Measurements from ENCODE around the gene ARHGAP40. TPM values are rescaled to one million over a fixed set of nuclear protein-coding genes. Genes with fewer than 3 reads are reported as not detected.

The ARHGAP40 gene
- total and polyA plus RNA-seq, 7 experiments from 2014 or later = not detected

DNA sequence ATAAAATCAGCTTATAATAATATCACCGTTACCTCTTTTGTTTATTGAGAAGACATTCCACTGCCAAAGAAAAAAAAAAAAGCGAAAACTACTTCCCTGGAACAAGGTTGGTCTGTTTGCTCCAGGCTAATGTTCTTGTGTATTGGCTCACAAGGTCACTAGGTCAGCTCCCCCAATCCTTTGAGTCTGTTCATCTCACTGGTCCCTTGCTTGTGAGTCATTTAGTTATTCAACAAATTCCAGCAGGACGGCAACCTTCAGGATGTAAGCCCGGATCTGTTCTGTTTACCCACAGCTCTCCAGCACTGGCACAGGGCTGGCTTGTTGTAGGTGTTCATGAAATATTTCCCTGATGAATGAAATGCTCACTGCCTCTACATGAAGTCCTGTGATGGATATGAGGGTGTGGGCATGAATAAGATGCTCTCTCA lies 3.3 kb downstream of the ARHGAP40 start:
- DNase-seq (no peak), ATAC-seq (no peak)
- H3K36me3 Mint-ChIP-seq = no peaks in the 10 kb centered on the region
- no peaks in the 10 kb centered on the region for H3K9me3 Mint-ChIP-seq
- Histone ChIP-seq H3K4me1 (ENCODE audit: control insufficient read depth in 2 of 2, insufficient read depth in 2 of 2, low read length in 2 of 2) (no peaks in the 10 kb centered on the region), H3K27me3 (ENCODE audit: control insufficient read depth in 2 of 2, insufficient read depth in 2 of 2, low read length in 2 of 2) (no peaks in the 10 kb centered on the region), H3K9me3 (ENCODE audit: control insufficient read depth in 2 of 3, low read length in 3 of 3) (no peaks in the 10 kb centered on the region), H3K36me3 (ENCODE audit: control insufficient read depth in 2 of 3, insufficient read depth in 3 of 3, low read length in 3 of 3) (no peaks in the 10 kb centered on the region), H3K4me3 (ENCODE audit: low read length) (no peak overlapping the region), H3K27ac (ENCODE audit: low read depth, low read length) (no peak overlapping the region)
- H3K27ac Mint-ChIP-seq = no peak overlapping the region
- peaks cover 56 to 66% (median 62%) of the 10 kb centered on the region in 5 donors for H3K27me3 Mint-ChIP-seq
- H3K4me1 Mint-ChIP-seq = peaks cover 0 to 11% (median 6%) of the 10 kb centered on the region in 7 donors
- no peak overlapping the region for H3K4me3 Mint-ChIP-seq
- ChIA-PET CTCF (no interaction called here), POLR2A (no interaction called here)
- intact Hi-C loops (cut with micrococcal nuclease) = no loop called here

GRCh38 chr20:38607351-38607750 lies 5.7 kb downstream of the ARHGAP40 start:
- Histone ChIP-seq H3K27me3 (ENCODE audit: control insufficient read depth in 2 of 2, insufficient read depth in 2 of 2, low read length in 2 of 2) (no peaks in the 10 kb centered on the region), H3K27ac (ENCODE audit: low read depth, low read length) (no peak overlapping the region), H3K36me3 (ENCODE audit: control insufficient read depth in 2 of 3, insufficient read depth in 3 of 3, low read length in 3 of 3) (no peaks in the 10 kb centered on the region), H3K9me3 (ENCODE audit: control insufficient read depth in 2 of 3, low read length in 3 of 3) (no peaks in the 10 kb centered on the region), H3K4me1 (ENCODE audit: control insufficient read depth in 2 of 2, insufficient read depth in 2 of 2, low read length in 2 of 2) (no peaks in the 10 kb centered on the region), H3K4me3 (ENCODE audit: low read length) (no peak overlapping the region)
- intact Hi-C loops (cut with micrococcal nuclease) = no loop called here
- ATAC-seq (no peak), DNase-seq (no peak)
- peaks cover 0 to 2% (median 0%) of the 10 kb centered on the region in 7 donors for H3K4me1 Mint-ChIP-seq
- POLR2A ChIA-PET = interaction anchor here (0.6 kb wide), 1 partner anchor 30 kb away, joined by 5 read pairs; no protein-coding TSS in a partner anchor
- CTCF ChIA-PET = no interaction called here
- no peak overlapping the region for H3K27ac Mint-ChIP-seq
- peaks cover 43 to 52% (median 47%) of the 10 kb centered on the region in 5 donors for H3K27me3 Mint-ChIP-seq
- H3K4me3 Mint-ChIP-seq = no peak overlapping the region
- peaks cover 0 to 2% (median 0%) of the 10 kb centered on the region in 11 donors for H3K9me3 Mint-ChIP-seq
- no peaks in the 10 kb centered on the region for H3K36me3 Mint-ChIP-seq

DNA sequence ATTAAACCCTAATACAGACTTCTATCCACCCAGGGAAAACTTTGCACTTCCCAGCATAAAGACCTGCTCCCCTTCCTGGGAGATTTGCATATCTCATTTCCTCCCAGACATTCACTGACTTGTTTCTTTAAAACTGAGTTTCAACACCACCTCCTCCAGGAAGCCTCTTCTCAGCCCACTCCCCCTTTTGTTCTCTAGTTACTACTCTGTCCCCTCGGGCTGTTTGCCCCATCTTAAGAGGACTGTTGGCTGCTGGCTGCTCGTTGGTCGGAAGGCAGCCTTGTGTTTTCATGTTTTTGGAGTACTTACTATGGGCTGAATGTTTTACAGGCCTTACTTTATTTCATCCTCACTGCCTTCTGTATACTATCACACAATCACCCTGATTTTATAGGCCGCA lies 6.6 kb downstream of the ARHGAP40 start:
- H3K27ac ChIP-seq (ENCODE audit: low read depth, low read length) = no peak overlapping the region
- DNase-seq (no peak), ATAC-seq (no peak)
- Mint-ChIP-seq H3K4me1 (no peaks in the 10 kb centered on the region), H3K27ac (peak overlapping the region in 1 of 9 donors; percentile 15), H3K27me3 (peaks cover 42 to 52% (median 44%) of the 10 kb centered on the region in 5 donors), H3K36me3 (no peaks in the 10 kb centered on the region), H3K9me3 (peaks cover 0 to 2% (median 0%) of the 10 kb centered on the region in 11 donors), H3K4me3 (no peak overlapping the region)
- no peaks in the 10 kb centered on the region for H3K4me1 ChIP-seq (ENCODE audit: control insufficient read depth in 2 of 2, insufficient read depth in 2 of 2, low read length in 2 of 2)
- ChIA-PET POLR2A (no interaction called here), CTCF (no interaction called here)
- H3K9me3 ChIP-seq (ENCODE audit: control insufficient read depth in 2 of 3, low read length in 3 of 3) = no peaks in the 10 kb centered on the region
- no peaks in the 10 kb centered on the region for H3K27me3 ChIP-seq (ENCODE audit: control insufficient read depth in 2 of 2, insufficient read depth in 2 of 2, low read length in 2 of 2)
- intact Hi-C loops (cut with micrococcal nuclease) = no loop called here
- no peak overlapping the region for H3K4me3 ChIP-seq (ENCODE audit: low read length)
- H3K36me3 ChIP-seq (ENCODE audit: control insufficient read depth in 2 of 3, insufficient read depth in 3 of 3, low read length in 3 of 3) = no peaks in the 10 kb centered on the region

GRCh38 chr20:38609815-38610214 lies 8.2 kb downstream of the ARHGAP40 start:
- no peak overlapping the region for H3K27ac Mint-ChIP-seq
- Histone ChIP-seq H3K9me3 (ENCODE audit: control insufficient read depth in 2 of 3, low read length in 3 of 3) (no peaks in the 10 kb centered on the region), H3K27me3 (ENCODE audit: control insufficient read depth in 2 of 2, insufficient read depth in 2 of 2, low read length in 2 of 2) (no peaks in the 10 kb centered on the region), H3K36me3 (ENCODE audit: control insufficient read depth in 2 of 3, insufficient read depth in 3 of 3, low read length in 3 of 3) (no peaks in the 10 kb centered on the region), H3K4me1 (ENCODE audit: control insufficient read depth in 2 of 2, insufficient read depth in 2 of 2, low read length in 2 of 2) (no peaks in the 10 kb centered on the region), H3K4me3 (ENCODE audit: low read length) (no peak overlapping the region), H3K27ac (ENCODE audit: low read depth, low read length) (no peak overlapping the region)
- H3K4me1 Mint-ChIP-seq = no peaks in the 10 kb centered on the region
- no peaks in the 10 kb centered on the region for H3K36me3 Mint-ChIP-seq
- POLR2A ChIA-PET = no interaction called here
- CTCF ChIA-PET = interaction anchor here (0.6 kb wide), 1 partner anchor 50 kb away, joined by 3 read pairs; no protein-coding TSS in a partner anchor
- peaks cover 0 to 2% (median 0%) of the 10 kb centered on the region in 11 donors for H3K9me3 Mint-ChIP-seq
- DNase-seq = no peak
- peaks cover 31 to 45% (median 38%) of the 10 kb centered on the region in 5 donors for H3K27me3 Mint-ChIP-seq
- no peak for ATAC-seq
- H3K4me3 Mint-ChIP-seq = no peak overlapping the region
- intact Hi-C loops (cut with micrococcal nuclease) = no loop called here

- ChIA-PET CTCF (no interaction called here), POLR2A (no interaction called here)
- intact Hi-C loops (cut with micrococcal nuclease) = no loop called here
- Histone ChIP-seq H3K4me1 (ENCODE audit: control insufficient read depth in 2 of 2, insufficient read depth in 2 of 2, low read length in 2 of 2) (no peaks in the 10 kb centered on the region), H3K27ac (ENCODE audit: low read depth, low read length) (no peak overlapping the region), H3K9me3 (ENCODE audit: control insufficient read depth in 2 of 3, low read length in 3 of 3) (no peaks in the 10 kb centered on the region), H3K36me3 (ENCODE audit: control insufficient read depth in 2 of 3, insufficient read depth in 3 of 3, low read length in 3 of 3) (no peaks in the 10 kb centered on the region), H3K27me3 (ENCODE audit: control insufficient read depth in 2 of 2, insufficient read depth in 2 of 2, low read length in 2 of 2) (no peaks in the 10 kb centered on the region), H3K4me3 (ENCODE audit: low read length) (no peak overlapping the region)
- Mint-ChIP-seq H3K27me3 (peaks cover 25 to 48% (median 30%) of the 10 kb centered on the region in 5 donors), H3K4me3 (no peak overlapping the region), H3K36me3 (no peaks in the 10 kb centered on the region), H3K4me1 (no peaks in the 10 kb centered on the region), H3K27ac (no peak overlapping the region), H3K9me3 (peaks cover 0 to 2% (median 0%) of the 10 kb centered on the region in 11 donors)
- DNase-seq (no peak), ATAC-seq (no peak)
These were observed 8.9 kb downstream of the ARHGAP40 start for GRCh38 chr20:38610521-38610920.

GRCh38 chr20:38612751-38613515 lies 11.3 kb downstream of the ARHGAP40 start:
- DNase-seq (no peak), ATAC-seq (no peak)
- Mint-ChIP-seq H3K27me3 (peaks cover 21 to 47% (median 25%) of the 10 kb centered on the region in 5 donors), H3K36me3 (no peaks in the 10 kb centered on the region), H3K4me3 (no peak overlapping the region), H3K9me3 (peaks cover 0 to 2% (median 0%) of the 10 kb centered on the region in 11 donors), H3K27ac (peak overlapping the region in 1 of 9 donors; percentile 67), H3K4me1 (no peaks in the 10 kb centered on the region)
- POLR2A ChIA-PET = no interaction called here
- H3K9me3 ChIP-seq (ENCODE audit: control insufficient read depth in 2 of 3, low read length in 3 of 3) = no peaks in the 10 kb centered on the region
- CTCF ChIA-PET = no interaction called here
- intact Hi-C loops (cut with micrococcal nuclease) = no loop called here
- H3K27me3 ChIP-seq (ENCODE audit: control insufficient read depth in 2 of 2, insufficient read depth in 2 of 2, low read length in 2 of 2) = no peaks in the 10 kb centered on the region
- H3K4me1 ChIP-seq (ENCODE audit: control insufficient read depth in 2 of 2, insufficient read depth in 2 of 2, low read length in 2 of 2) = no peaks in the 10 kb centered on the region
- H3K4me3 ChIP-seq (ENCODE audit: low read length) = no peak overlapping the region
- no peak overlapping the region for H3K27ac ChIP-seq (ENCODE audit: low read depth, low read length)
- H3K36me3 ChIP-seq (ENCODE audit: control insufficient read depth in 2 of 3, insufficient read depth in 3 of 3, low read length in 3 of 3) = no peaks in the 10 kb centered on the region

DNA sequence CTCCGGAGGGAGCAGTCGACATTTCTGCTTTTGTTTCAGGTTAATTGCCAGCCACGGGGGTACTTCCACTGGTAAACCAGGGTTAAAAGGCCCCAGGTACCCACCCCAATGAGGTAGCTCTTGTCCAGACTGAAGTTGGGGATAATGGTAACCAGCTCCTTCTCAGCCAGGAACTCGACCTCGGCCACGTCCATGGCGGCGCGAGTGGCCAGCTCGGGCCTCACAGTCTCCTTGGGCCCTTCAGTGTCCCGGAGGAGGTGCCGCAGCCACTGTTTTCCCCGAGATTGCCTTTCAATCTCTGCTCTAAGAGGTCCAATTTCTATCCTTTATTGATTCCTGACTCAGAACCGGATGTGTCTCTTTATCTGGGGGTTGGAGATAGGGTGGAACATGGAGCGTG lies 13.7 kb downstream of the ARHGAP40 start:
- ChIA-PET POLR2A (no interaction called here), CTCF (no interaction called here)
- Histone ChIP-seq H3K9me3 (ENCODE audit: control insufficient read depth in 2 of 3, low read length in 3 of 3) (no peaks in the 10 kb centered on the region), H3K27me3 (ENCODE audit: control insufficient read depth in 2 of 2, insufficient read depth in 2 of 2, low read length in 2 of 2) (no peaks in the 10 kb centered on the region), H3K27ac (ENCODE audit: low read depth, low read length) (no peak overlapping the region), H3K4me1 (ENCODE audit: control insufficient read depth in 2 of 2, insufficient read depth in 2 of 2, low read length in 2 of 2) (no peaks in the 10 kb centered on the region), H3K4me3 (ENCODE audit: low read length) (no peak overlapping the region), H3K36me3 (ENCODE audit: control insufficient read depth in 2 of 3, insufficient read depth in 3 of 3, low read length in 3 of 3) (no peaks in the 10 kb centered on the region)
- Mint-ChIP-seq H3K36me3 (no peaks in the 10 kb centered on the region), H3K27me3 (peaks cover 19 to 51% (median 27%) of the 10 kb centered on the region in 5 donors), H3K4me1 (no peaks in the 10 kb centered on the region), H3K27ac (no peak overlapping the region), H3K9me3 (peaks cover 0 to 2% (median 0%) of the 10 kb centered on the region in 11 donors), H3K4me3 (no peak overlapping the region)
- no peak for DNase-seq
- intact Hi-C loops (cut with micrococcal nuclease) = no loop called here
- ATAC-seq = no peak

All from naive thymus-derived CD4-positive, alpha-beta T cell (primary cell).